Non-pigmented ciliary epithelial cell (primary cell): ENCODE results near the gene MDN1.
"Not testable (repeated sequence)": the region's sequence is repeated elsewhere in the genome, so short reads cannot be mapped to it uniquely, and the experiment has no call there.

ENCODE experiments used
- DNase-seq: peaks from one replicate; pipeline ENCODE4 v3.0.0-alpha.2; 2010; ENCODE audit warnings: low read depth

MDN1 gene

DNA sequence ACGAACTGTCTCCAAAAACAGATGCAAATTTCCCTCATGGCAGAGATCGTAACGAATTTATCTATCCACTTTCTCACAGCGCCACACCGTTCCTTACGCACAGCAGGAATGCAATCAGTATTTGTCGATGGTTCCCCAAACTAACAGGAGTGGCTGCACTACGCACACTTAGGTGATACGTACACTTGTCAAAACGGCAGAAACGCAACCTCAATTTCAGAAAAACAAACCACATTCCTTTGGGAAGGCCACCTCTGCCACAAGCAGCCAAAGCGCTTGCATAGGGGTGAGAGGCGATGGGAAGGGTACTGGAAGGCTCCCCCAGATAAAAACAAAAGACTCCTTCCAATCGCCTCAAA, 638 bp downstream of the MDN1 start:
- DNase-seq = no peak

DNA sequence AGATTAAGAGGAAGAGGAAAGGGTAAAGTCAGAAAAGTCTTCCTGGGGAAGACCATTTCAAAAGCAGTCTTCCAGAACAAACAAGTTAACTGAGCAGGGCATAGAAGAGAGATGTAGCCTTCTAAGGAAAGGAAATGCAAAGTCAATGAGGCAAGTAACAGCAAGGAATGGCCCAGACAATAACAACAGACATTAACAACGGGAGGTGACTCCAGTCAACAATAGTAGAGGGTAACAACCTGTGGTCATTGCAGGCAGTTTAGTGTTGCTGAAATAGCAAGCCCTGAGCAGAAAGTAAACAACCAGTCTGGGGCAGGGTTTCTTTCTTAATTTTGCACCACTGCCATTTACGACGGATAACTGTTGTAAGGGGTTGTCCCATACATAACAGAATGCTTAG, 2.1 kb downstream of the MDN1 start:
- DNase-seq = no peak

DNA sequence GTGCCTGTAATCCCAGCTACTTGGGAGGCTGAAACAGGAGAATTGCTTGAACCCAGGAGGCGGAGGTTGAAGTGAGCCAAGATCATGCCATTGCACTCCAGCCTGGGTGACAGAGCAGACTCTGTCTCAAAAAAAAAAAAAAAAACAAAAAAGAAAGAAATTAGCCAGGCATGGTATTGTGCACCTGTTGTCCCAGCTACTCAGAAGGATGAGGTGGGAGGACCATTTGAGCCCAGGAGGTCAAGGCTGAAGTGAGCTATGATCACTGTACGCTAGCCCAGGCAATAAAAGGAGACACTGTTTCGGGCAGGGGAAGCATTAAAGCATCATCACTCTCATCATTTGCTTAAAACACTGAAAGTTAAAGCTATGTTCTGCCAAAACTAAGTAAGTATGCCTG, 6.2 kb downstream of the MDN1 start:
- not testable (repeated sequence) for DNase-seq

DNA sequence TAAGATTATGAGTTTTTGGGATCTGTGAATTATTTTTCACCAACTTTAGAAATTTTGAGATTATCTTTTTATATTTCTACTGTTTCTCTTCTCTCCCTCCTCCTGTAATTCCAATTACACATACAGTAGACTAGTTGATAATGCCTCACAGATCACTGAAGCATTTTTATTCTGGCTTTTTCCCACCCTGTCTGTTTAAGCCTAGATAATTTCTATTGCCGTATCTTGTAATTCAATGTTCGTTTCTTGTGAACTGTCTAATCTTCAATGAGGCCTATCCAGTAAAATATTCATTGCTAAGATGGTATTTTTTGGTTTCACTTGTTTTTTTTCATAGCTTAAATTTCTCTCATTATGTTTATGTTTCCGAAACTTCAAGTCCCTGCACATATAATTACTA, 12.0 kb downstream of the MDN1 start:
- no peak for DNase-seq

DNA sequence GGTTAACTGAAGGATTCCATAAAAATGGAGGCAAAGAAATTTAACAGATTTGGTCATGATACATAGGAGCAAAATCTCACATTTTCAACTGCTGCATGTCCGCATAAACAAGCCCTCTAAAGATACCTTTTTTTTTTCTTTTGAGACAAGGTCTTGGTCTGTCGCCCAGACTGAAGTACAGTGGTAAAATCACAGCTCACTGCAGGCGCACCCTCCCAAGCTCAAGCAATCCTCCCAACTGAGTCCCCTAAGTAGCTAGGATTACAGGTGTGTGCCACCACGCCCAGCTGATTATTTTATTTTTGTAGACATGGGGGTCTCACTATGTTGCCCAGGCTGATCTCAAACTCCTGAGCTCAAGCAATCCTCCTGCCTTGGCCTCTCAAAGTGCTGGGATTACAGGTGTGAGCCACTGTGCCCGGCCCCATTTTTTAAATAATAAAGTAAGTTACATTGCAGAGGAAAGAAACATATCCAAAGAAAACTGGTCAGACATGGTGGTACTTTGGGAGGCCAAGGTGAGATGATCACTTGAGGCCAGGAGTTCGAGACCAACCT, 13.7 kb downstream of the MDN1 start:
- no peak for DNase-seq

DNA sequence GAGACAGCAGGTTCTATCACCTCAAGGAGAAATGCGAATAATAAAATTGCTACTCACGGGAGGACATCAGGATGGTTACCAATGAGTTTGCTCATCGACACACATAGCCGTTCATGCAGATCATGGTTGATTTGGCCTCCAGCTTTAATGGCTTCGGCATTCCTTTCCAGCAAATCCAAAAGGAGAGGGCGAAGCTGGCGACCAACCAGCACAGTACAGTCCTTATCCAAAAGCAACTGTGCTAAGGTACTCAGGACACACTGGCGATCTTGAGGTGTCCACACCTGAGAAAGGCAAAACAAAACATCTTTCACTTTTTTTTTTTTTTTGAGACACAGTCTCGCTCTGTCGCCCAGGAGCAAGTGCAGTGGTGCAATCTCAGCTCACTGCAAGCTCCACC, 16.3 kb downstream of the MDN1 start:
- no peak for DNase-seq

DNA sequence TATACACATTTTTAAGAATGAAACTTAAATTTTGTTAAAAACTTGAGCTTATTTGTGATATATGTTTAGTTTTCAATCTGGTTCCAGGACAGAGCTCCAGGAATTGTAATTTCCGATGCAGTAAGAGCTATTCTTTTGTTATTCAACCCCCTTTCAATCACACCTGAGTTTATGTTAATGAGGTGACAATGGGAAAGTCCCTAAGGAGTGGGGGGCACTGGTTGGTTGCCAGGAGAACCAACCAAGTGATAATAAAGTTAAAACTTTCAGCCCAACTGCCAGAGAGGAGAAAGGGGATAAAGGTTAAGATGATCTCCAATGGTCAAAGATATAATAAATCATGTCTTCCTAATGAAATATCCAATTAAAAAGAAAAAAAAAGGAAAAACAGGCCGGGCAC, 19.8 kb downstream of the MDN1 start:
- DNase-seq = no peak

DNA sequence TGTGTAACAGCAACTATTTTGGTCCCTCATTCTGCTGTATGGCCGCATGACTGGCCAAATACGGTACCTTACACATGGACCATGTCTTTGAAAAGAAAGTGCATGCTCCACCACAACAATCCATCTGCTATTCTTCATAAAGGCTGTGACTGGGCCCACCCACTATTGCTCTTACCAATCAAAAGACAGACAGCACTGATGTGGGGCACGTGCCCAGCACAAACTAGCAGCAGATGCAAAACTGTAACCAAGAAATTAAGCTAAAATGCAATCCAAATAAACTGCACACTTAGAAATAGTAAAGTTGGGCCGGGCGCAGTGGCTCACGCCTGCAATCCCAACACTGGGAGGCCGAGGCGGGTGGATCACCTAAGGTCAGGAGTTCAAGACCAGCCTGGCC, 20.5 kb downstream of the MDN1 start:
- DNase-seq = no peak

DNA sequence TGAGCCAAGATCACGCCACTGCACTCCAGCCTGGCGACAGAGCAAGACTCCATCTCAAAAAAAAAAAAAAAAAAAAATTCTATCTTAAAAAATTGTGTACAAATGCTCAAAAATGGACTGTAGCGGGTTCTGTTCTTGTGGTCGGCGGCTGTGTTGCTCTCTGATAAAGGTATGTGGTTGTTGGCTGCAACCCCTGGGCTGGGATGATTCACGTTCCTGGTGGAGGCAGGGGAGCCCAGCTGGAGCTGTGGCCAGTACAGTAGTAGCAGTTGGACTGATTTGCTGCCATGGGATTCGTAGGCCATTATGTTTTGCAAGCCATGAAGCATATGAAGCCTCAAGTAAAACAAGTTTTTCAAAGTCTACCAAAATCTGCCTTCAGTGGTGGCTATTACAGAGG, 22.3 kb downstream of the MDN1 start:
- peak; percentile 89 for DNase-seq

DNA sequence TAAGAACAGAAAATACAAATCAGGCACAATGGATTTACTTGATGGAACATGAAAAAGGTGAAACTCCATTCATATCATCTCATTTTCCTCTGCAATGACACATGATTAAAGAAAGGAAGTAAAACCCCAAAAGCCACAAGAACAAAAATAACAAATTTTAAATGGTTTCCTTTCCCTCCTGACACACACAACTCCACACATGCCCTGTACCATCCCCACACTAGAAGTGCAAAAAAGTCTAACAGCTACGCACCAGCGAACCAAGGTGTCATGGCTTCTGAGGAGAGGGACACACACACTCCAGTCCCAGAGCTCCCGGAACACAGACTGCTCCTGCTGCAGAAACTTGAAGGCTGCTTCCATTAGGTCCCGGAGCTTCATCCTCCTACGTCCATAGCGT, 25.3 kb downstream of the MDN1 start:
- no peak for DNase-seq

DNA sequence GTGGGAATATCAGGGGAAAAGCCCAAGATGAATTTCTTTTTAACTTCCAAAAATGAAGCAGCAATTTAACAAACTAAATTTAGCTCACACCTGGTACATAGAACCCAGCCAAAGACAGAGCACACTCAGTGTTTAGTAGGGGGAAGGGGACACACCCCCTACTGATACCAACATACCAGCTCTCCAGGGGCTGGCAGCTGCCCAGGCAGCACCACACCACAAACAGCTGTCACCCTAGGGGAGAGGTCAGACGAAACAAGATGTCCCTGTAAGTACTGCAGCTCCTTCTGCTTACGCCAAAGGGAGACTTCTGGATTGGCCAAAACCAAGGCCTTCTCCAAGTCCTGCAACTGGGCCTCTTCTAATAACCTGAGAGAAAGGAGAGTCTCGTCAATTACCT, 26.0 kb downstream of the MDN1 start:
- no peak for DNase-seq

DNA sequence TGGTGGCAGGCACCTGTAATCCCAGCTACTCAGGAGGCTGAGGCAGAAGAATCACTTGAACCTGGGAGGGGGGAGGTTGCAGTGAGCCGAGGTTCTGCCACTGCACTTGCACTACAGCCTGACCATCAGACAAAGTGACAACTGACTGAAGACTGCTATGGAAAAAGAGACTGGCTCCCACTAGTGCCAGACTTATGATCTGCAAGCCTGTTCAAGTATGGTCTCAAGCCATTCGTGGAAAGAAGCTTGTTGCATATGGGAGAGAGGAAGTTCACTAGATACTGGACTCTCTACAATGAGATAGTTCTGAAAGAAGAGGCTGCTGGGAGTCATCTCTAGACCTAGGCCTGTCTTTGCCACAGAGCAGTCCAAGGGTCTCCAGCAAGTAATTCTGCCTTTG, 26.7 kb downstream of the MDN1 start:
- DNase-seq = peak; percentile 6

DNA sequence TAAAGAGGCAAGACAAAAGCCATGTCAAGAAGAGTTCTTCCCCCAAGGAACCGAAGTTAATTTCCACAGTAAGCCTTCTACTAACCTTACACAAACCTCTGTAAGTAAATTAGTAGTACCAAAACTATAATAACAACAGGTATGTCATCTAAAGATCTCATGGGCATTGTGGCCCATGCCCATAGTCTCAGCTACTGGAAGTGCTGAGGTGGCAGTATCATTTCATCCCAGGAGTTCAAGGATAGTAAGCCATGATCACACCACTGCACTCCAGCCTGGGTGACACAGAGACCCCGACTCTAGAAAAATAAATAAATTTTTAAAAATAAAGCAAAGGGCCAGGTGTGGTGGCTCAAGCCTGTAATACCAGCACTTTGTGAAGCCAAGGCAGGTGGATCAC, 29.2 kb downstream of the MDN1 start:
- DNase-seq = no peak

DNA sequence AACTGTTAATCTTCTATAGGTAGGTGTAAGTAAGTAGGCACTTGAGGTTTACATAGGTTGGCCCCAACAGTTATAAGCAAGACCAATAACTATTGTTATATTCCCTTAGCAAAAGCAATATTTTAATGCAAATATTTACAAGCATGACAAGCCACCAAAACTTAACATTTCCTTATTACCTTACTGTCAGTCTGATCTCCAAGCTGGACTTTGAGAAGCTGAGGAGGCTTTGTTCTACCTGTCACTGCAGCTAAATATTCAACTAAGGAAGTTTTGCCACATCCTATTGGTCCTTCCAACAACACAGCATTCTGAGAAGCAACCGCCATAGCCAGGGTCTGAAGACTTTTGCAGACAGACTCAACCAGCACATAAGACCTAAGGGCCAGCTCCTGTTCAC, 29.6 kb downstream of the MDN1 start:
- DNase-seq = no peak

DNA sequence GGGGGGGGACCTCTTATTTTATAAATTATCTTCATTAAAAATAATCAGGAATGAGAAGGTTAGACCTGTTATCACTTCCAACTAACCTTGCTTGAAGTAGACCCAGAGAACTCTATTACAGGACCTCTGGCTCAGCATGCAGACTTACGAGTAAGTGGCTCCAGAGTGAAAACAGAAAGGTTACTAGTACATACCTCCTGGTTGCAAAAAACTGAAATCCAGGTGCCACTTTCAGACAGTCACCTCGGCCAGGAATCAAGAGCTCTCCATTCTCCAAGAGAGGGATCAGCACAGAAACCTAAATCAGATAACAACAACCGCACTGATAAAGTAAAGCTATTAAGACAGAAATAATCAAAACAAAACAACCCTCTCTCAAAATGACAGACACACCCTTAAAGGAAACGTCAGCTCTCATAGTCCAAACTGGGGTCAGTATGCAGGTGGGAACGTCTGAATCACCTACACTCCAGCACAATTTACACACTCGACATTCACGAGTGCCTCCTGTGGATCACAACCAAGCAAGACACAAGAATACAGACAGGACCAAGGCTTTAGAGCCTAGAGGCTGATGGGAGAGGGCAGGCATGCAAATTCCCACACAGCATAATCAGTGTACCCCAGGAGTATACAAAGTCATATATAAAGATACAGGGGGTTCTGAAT, 31.8 kb downstream of the MDN1 start:
- no peak for DNase-seq

DNA sequence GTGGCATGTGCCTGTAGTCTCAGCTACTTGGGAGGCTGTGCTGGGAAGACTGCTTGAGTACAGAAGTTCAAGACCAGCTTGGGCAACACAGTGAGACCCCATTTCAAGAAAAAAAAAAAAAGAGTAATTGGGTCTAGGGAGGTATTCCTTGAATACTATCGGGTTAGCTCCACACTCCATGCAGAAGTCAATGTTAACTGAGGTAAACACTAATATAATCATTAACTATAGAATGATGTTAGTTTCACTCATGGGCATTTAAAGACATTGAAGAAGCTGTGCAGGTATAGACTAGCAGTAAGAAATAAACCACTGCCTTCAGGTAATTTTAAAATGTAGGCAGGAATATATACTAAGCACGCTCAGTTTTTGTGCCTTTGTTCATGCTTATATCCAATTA, 32.6 kb downstream of the MDN1 start:
- DNase-seq = no peak

DNA sequence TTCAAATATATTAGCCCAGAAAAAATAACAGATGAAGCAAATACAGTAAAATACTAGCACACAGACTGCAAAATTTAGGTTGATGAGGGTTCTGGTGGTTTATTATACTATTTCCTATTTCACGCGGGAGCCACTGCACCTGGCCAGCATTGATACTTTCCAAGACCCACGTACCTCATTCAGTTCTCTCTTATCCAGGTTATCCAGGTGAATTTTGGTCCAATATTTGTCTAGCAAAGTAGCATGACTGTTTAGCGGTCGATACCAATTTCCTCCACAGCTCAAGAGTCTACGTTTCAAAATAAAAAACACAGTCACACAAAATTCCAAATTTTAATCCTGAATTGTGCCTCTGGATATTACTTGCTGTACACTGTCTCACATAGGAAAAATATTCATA, 34.8 kb downstream of the MDN1 start:
- no peak for DNase-seq

DNA sequence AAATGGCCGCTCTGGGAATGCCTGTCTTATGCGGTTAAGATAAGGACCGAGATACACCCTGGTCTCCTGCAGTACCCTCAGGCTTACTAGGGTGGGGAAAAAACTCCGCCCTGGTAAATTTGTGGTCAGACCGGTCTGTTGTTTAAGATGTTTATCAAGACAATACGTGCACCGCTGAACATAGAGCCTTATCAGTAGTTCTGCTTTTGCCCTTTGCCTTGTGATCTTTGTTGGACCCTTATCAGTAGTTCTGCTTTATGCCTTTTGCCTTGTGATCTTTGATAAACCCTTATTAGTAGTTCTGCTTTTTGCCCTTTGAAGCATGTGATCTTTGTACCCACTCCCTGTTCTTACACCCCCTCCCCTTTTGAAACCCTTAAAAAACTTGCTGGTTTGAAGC, 36.3 kb downstream of the MDN1 start:
- not testable (repeated sequence) for DNase-seq

DNA sequence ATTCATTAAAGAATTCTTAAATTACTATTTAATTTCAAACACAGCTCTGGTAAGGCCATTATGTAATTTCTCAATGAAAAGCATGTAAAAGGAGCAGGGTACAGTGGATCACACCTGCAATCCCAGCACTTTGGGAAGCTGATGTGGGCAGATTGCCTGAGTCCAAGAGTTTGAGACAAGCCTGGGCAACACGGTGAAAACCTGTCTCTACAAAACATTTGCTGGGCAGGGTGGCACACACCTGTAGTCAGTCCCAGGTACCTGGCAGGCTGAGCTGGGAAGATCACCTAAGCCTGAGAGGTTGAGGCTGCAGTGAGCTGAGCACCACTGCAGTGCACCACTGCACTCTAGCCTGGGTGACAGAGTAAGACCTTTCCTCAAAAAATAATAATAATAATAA, 37.4 kb downstream of the MDN1 start:
- DNase-seq = no peak

DNA sequence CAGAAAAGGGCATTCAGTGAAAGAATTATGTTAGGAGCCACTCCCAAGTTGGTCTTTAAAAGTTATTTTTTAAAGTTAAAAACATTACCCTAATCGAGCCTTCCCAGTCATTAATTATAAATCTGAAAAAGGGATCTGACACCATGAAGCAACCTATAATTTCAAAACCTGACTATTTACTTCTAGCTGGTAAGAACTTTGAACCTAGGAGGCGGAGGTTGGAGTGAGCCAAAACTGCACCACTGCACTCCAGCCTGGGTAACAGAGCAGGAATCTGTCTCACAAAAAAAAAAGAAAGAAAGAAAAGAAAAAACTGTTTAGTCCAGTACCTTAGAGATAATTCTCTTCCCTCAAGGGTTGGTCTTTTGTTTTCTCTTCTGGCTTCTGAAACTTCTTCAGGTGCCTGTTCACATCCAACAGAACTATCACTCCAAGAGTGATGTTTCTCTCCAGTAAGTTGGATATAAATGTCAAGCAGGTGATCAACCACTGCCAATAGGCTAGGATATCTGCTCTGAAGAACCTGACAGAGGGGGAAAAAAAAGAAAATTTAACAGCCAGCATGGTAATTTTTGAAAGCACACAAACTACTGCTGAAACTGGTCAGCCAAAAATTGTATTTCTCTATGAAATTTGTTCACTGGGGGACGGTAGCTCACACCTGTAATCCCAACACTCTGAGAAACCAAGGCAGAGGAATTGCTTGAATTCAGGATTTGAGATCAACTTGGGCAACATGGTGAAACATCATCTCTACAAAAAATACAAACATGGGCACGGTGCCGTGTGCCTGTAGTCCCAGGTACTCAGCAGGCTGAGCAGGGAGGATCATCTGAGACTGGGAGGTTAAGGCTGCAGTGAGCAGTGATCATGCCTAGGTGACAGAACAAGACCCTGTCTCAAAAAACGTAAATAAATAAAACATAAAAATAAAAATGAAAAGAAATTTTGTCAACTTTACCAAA, 38.2 kb downstream of the MDN1 start:
- no peak for DNase-seq

DNA sequence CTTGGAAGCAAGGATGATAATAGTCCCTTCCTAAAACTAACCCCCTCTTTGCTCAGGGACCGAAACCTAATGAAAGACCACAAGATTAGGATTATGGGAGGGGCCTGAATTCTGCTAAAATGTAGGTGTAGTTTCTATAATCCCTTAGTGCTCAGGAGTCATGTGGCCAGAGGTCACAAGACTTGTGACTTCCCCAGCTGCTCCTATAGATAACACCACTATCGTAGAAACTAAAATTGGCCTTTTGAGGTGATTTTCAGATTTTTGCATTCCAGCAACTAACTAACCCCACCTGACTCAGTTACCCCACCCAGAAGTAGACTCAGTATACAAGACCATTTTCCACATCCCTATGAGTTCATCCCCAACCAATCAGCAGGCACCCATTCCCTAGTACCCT, 42.1 kb downstream of the MDN1 start:
- no peak for DNase-seq

DNA sequence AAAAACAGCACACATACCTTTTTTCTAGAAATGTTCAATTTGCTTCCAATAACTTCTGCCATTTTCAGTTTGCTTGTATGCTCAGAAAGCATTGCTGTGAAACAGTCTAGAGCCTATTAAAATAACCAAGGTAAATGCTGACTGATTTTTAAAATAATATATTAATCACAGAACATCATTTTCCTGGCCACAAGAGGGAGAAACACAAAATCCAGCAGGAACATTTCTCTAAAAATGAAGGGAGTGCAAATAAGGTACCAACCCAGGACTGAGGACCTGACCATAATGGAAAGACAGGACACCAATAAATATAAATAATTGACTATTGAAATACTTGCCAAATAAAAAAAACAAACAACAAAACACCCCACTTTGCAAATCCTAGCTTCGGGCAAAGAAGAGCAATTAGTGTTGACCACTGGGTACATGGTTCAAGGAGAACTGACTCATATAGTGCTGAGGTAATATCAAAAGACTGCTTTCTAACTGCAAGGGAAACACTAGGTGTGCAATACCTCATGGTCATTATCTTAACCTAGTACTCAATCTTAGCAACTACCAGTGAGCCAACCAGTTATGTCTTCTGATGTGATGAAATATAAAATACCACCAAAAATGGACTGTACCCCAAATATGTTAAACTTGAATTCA, 42.9 kb downstream of the MDN1 start:
- DNase-seq = no peak

DNA sequence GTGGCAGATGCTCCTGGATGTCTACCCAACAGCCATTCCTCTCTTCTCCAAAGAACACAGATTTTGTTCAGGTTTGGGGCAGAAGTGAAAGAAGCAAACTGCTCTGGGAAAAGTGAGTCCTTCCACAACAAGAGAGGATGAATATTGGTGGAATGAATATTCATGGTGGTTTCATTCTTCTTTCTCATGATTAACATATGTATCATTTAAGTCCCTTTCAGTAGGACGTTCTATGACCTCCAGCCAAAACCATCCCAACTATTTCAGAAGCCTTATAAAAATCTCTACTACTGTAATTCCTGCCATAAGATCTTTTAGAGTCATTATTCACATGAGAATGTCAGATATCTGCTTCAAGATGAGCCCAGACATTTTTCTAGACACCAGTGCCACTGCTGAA, 44.4 kb downstream of the MDN1 start:
- DNase-seq = no peak
